CD4-positive, alpha-beta memory T cell (primary cell): ENCODE results near the gene CREBBP. TPM values are rescaled to one million over a fixed set of nuclear protein-coding genes. Genes with fewer than 3 reads are reported as not detected.
A peak's percentile ranks its signal among the peaks of the same experiment; 100 is the strongest.

Experiments
- CTCF ChIA-PET: fragments of 350-600 bp; sonication (Branson Sonifier 250); formaldehyde crosslinking; loops from one replicate; lab custom pipeline; 2021; ENCODE audit warnings: inconsistent platforms; ENCODE audit not compliant: partially characterized antibody; lab: Charles Lee
- POLR2A ChIA-PET: fragments of 350-600 bp; sonication (Branson Sonifier 250); formaldehyde crosslinking; loops from one replicate; lab custom pipeline; 2021; ENCODE audit not compliant: partially characterized antibody; lab: Charles Lee
- DNase-seq, 5 donors: peaks; one replicate each; pipeline versions ENCODE4 v3.0.0 to v3.0.0-alpha.2; 2020 to 2022; ENCODE audit warnings: mixed read lengths in 1 of 5
- H3K27ac ChIP-seq: one replicate; pipeline ENCODE4 v1.7.0; 2013; ENCODE audit warnings: low read depth, low read length
- H3K27me3 ChIP-seq: 2 replicates; pipeline ENCODE4 v1.7.0; 2013; ENCODE audit warnings: mild to moderate bottlenecking, low read length, moderate library complexity; ENCODE audit not compliant: insufficient read depth
- H3K36me3 ChIP-seq: 2 replicates; pipeline ENCODE4 v1.7.0; 2013; ENCODE audit warnings: mild to moderate bottlenecking, low read length, moderate library complexity; ENCODE audit not compliant: insufficient read depth
- H3K4me1 ChIP-seq: 2 replicates; pipeline ENCODE4 v1.7.0; 2013; ENCODE audit warnings: mild to moderate bottlenecking, low read length, moderate library complexity; ENCODE audit not compliant: insufficient read depth
- H3K4me3 ChIP-seq, 2 donors: one replicate each; pipeline ENCODE4 v1.7.0; 2013; ENCODE audit warnings: low read length in 2 of 2, mild to moderate bottlenecking in 1 of 2
- H3K9me3 ChIP-seq, 2 donors: one replicate each; pipeline ENCODE4 v1.7.0; 2013; ENCODE audit warnings: low read length in 2 of 2, control low read depth in 1 of 2; ENCODE audit not compliant: control insufficient read depth in 1 of 2
- H3K27ac Mint-ChIP-seq, 7 donors: one replicate each; pipeline ENCODE4 v1.8.0; 2020 to 2021; ENCODE audit warnings: mixed read lengths in 7 of 7, mild to moderate bottlenecking in 6 of 7, inconsistent platforms in 3 of 7, moderate library complexity in 3 of 7
- H3K27me3 Mint-ChIP-seq, 2 donors: one replicate each; pipeline ENCODE4 v1.8.0; 2020 to 2021; ENCODE audit warnings: mixed read lengths in 2 of 2
- H3K36me3 Mint-ChIP-seq, 2 donors: one replicate each; pipeline ENCODE4 v1.8.0; 2020 to 2021; ENCODE audit warnings: mixed read lengths in 2 of 2, inconsistent platforms in 1 of 2, mild to moderate bottlenecking in 1 of 2
- H3K4me1 Mint-ChIP-seq, 4 donors: one replicate each; pipeline ENCODE4 v1.8.0; 2020 to 2021; ENCODE audit warnings: mixed read lengths in 4 of 4, mild to moderate bottlenecking in 1 of 4
- H3K4me3 Mint-ChIP-seq, 8 donors: one replicate each; pipeline ENCODE4 v1.8.0; 2020 to 2021; ENCODE audit warnings: mixed read lengths in 8 of 8, mild to moderate bottlenecking in 7 of 8, moderate library complexity in 6 of 8, inconsistent platforms in 3 of 8
- H3K9me3 Mint-ChIP-seq, 8 donors: one replicate each; pipeline ENCODE4 v1.8.0; 2020 to 2021; ENCODE audit warnings: mixed read lengths in 8 of 8, mild to moderate bottlenecking in 5 of 8, inconsistent platforms in 3 of 8, moderate library complexity in 1 of 8
- intact Hi-C: fragments of 100-400 bp; cut with micrococcal nuclease; formaldehyde crosslinking; loops from one replicate; pipeline ENCODE4 v1.15.1; 2023
- polyA plus RNA-seq, 2 donors: library from polyadenylated mRNA; unstranded; fragments of 300-500 nt; fragmentation: Illumina TruSeq; gene quantifications; one replicate each; pipeline ENCODE4 v1.2.3, GENCODE V29; 2021
- total RNA-seq, 2 experiments: library from RNA; stranded (reverse); gene quantifications; one replicate each; pipeline ENCODE4 v1.2.3, GENCODE V29; 2021

Gene CREBBP
- total and polyA plus RNA-seq, 4 experiments from 2014 or later: 0.60 to 133 (median 68.3) TPM

GRCh38 chr16:3846087-3846486, 34.4 kb downstream of the CREBBP start:
- peaks cover 14% of the 10 kb centered on the region for H3K36me3 ChIP-seq
- POLR2A ChIA-PET: no interaction called here
- CTCF ChIA-PET: no interaction called here
- H3K27me3 ChIP-seq: no peaks in the 10 kb centered on the region
- H3K4me3 Mint-ChIP-seq: peak overlapping the region in 3 of 8 donors; percentile 8 to 31 (median 18)
- H3K9me3 Mint-ChIP-seq: no peaks in the 10 kb centered on the region
- no peaks in the 10 kb centered on the region for H3K27me3 Mint-ChIP-seq
- DNase-seq: no peak
- no peaks in the 10 kb centered on the region for H3K9me3 ChIP-seq
- H3K27ac Mint-ChIP-seq: peak overlapping the region in 1 of 7 donors; percentile 31
- H3K4me1 Mint-ChIP-seq: peaks cover 41 to 66% (median 49%) of the 10 kb centered on the region in 4 donors
- H3K36me3 Mint-ChIP-seq: peaks cover 9 to 45% of the 10 kb centered on the region in 2 donors
- no peak overlapping the region for H3K27ac ChIP-seq
- peaks cover 62% of the 10 kb centered on the region for H3K4me1 ChIP-seq
- no peak overlapping the region for H3K4me3 ChIP-seq
- intact Hi-C loops: no loop called here

GRCh38 chr16:3842994-3843393, 37.5 kb downstream of the CREBBP start:
- H3K4me1 Mint-ChIP-seq: peaks cover 40 to 67% (median 56%) of the 10 kb centered on the region in 4 donors
- no peaks in the 10 kb centered on the region for H3K9me3 Mint-ChIP-seq
- H3K4me3 ChIP-seq: no peak overlapping the region
- no peaks in the 10 kb centered on the region for H3K36me3 ChIP-seq
- peak overlapping the region in 1 of 8 donors; percentile 24 for H3K4me3 Mint-ChIP-seq
- H3K36me3 Mint-ChIP-seq: peaks cover 7 to 34% of the 10 kb centered on the region in 2 donors
- H3K27me3 ChIP-seq: no peaks in the 10 kb centered on the region
- no peaks in the 10 kb centered on the region for H3K27me3 Mint-ChIP-seq
- H3K4me1 ChIP-seq: peaks cover 68% of the 10 kb centered on the region
- POLR2A ChIA-PET: no interaction called here
- H3K27ac Mint-ChIP-seq: no peak overlapping the region
- CTCF ChIA-PET: interaction anchor here (1.4 kb wide), 1 partner anchor 31 kb away, joined by 3 read pairs; no protein-coding TSS in a partner anchor
- H3K9me3 ChIP-seq: no peaks in the 10 kb centered on the region
- no peak overlapping the region for H3K27ac ChIP-seq
- intact Hi-C loops: no loop called here
- DNase-seq: no peak

- Histone ChIP-seq H3K27ac (no peak overlapping the region), H3K27me3 (no peaks in the 10 kb centered on the region), H3K4me1 (peaks cover 65% of the 10 kb centered on the region), H3K9me3 (no peaks in the 10 kb centered on the region), H3K36me3 (no peaks in the 10 kb centered on the region), H3K4me3 (no peak overlapping the region)
- CTCF ChIA-PET: interaction anchor here (1.4 kb wide), 1 partner anchor 29 kb away, joined by 3 read pairs; no protein-coding TSS in a partner anchor
- no peaks in the 10 kb centered on the region for H3K9me3 Mint-ChIP-seq
- H3K4me1 Mint-ChIP-seq: peaks cover 39 to 61% (median 51%) of the 10 kb centered on the region in 4 donors
- POLR2A ChIA-PET: interaction anchor here (0.8 kb wide), 1 partner anchor 60 kb away, joined by 4 read pairs; no protein-coding TSS in a partner anchor
- DNase-seq: no peak
- no peaks in the 10 kb centered on the region for H3K27me3 Mint-ChIP-seq
- peaks cover 8 to 29% of the 10 kb centered on the region in 2 donors for H3K36me3 Mint-ChIP-seq
- peak overlapping the region in 1 of 8 donors; percentile 13 for H3K4me3 Mint-ChIP-seq
- peak overlapping the region in 3 of 7 donors; percentile 12 to 59 (median 19) for H3K27ac Mint-ChIP-seq
- intact Hi-C loops: loop anchor here (2.0 kb wide), 1 partner anchor 15 kb away; no protein-coding TSS in a partner anchor
Observed at GRCh38 chr16:3841729-3842508, 38.6 kb downstream of the CREBBP start.

- H3K36me3 Mint-ChIP-seq: peaks cover 7 to 19% of the 10 kb centered on the region in 2 donors
- H3K9me3 ChIP-seq: no peaks in the 10 kb centered on the region
- ChIA-PET POLR2A (no interaction called here), CTCF (no interaction called here)
- H3K27me3 ChIP-seq: no peaks in the 10 kb centered on the region
- no peaks in the 10 kb centered on the region for H3K9me3 Mint-ChIP-seq
- no peaks in the 10 kb centered on the region for H3K27me3 Mint-ChIP-seq
- DNase-seq: no peak
- peaks cover 46% of the 10 kb centered on the region for H3K4me1 ChIP-seq
- peaks cover 28 to 43% (median 34%) of the 10 kb centered on the region in 4 donors for H3K4me1 Mint-ChIP-seq
- no peak overlapping the region for H3K4me3 ChIP-seq
- H3K36me3 ChIP-seq: no peaks in the 10 kb centered on the region
- no peak overlapping the region for H3K27ac Mint-ChIP-seq
- intact Hi-C loops: loop anchor here (2.0 kb wide), 1 partner anchor 13 kb away; no protein-coding TSS in a partner anchor
- no peak overlapping the region for H3K4me3 Mint-ChIP-seq
- H3K27ac ChIP-seq: no peak overlapping the region
Observed at GRCh38 chr16:3839402-3840184, 40.9 kb downstream of the CREBBP start.

GRCh38 chr16:3838600-3839401, 41.7 kb downstream of the CREBBP start:
- POLR2A ChIA-PET: no interaction called here
- intact Hi-C loops: no loop called here

GRCh38 chr16:3837851-3838586, 42.5 kb downstream of the CREBBP start:
- ChIA-PET CTCF (no interaction called here), POLR2A (no interaction called here)
- no peak for DNase-seq
- Mint-ChIP-seq H3K4me1 (peaks cover 34 to 56% (median 40%) of the 10 kb centered on the region in 4 donors), H3K9me3 (peaks cover 2 to 14% (median 8%) of the 10 kb centered on the region in 8 donors), H3K27me3 (no peaks in the 10 kb centered on the region), H3K27ac (no peak overlapping the region), H3K36me3 (peaks cover 22 to 31% of the 10 kb centered on the region in 2 donors), H3K4me3 (no peak overlapping the region)
- intact Hi-C loops: no loop called here
- Histone ChIP-seq H3K9me3 (peaks cover 0 to 3% of the 10 kb centered on the region in 2 donors), H3K4me1 (peaks cover 35% of the 10 kb centered on the region), H3K4me3 (no peak overlapping the region), H3K27ac (no peak overlapping the region), H3K36me3 (no peaks in the 10 kb centered on the region), H3K27me3 (no peaks in the 10 kb centered on the region)

More at GRCh38 chr16:3838600-3839401, 41.7 kb downstream of the CREBBP start:
- no peaks in the 10 kb centered on the region for H3K9me3 ChIP-seq
- H3K36me3 ChIP-seq: no peaks in the 10 kb centered on the region
- H3K4me1 ChIP-seq: peaks cover 40% of the 10 kb centered on the region
- H3K4me3 ChIP-seq: no peak overlapping the region
- H3K4me1 Mint-ChIP-seq: peaks cover 30 to 48% (median 36%) of the 10 kb centered on the region in 4 donors
- peak overlapping the region in 1 of 8 donors; percentile 48 for H3K4me3 Mint-ChIP-seq
- CTCF ChIA-PET: no interaction called here
- DNase-seq: no peak
- no peak overlapping the region for H3K27ac ChIP-seq
- peaks cover 0 to 6% (median under 1%) of the 10 kb centered on the region in 8 donors for H3K9me3 Mint-ChIP-seq
- peaks cover 15 to 24% of the 10 kb centered on the region in 2 donors for H3K36me3 Mint-ChIP-seq
- no peaks in the 10 kb centered on the region for H3K27me3 Mint-ChIP-seq
- peak overlapping the region in 2 of 7 donors; percentile 46 to 76 for H3K27ac Mint-ChIP-seq
- H3K27me3 ChIP-seq: no peaks in the 10 kb centered on the region
